Stimulated activated CD8-positive, alpha-beta memory T cell treated with anti-CD3 and anti-CD28 coated beads, Interleukin-7, amount 100 ng/mL, for 1 hour (primary cell): Measurements from ENCODE around the gene MORC3.

Experiments
- DNase-seq, 2 donors: peaks; one replicate each; pipeline ENCODE4 v3.0.0-alpha.2; 2020; ENCODE audit warnings: low read depth in 2 of 2

Gene MORC3

GRCh38 chr21:36423771-36424433 is 103.9 kb downstream of the MORC3 start:
- no peak for DNase-seq

- DNase-seq = no peak
These were observed 104.6 kb downstream of the MORC3 start for GRCh38 chr21:36424592-36424991.

- DNase-seq = no peak
These were observed 105.3 kb downstream of the MORC3 start for GRCh38 chr21:36425286-36425685.
